Natural killer cell (primary cell): ENCODE measurements around the gene CAND2. TPM values are rescaled to one million over a fixed set of nuclear protein-coding genes. Genes with fewer than 3 reads are reported as not detected.

Source experiments
- ATAC-seq, 3 donors: fragments of 150-1000 bp in 2 of 3; fragments of 200-7000 bp in 1 of 3; cut with Tn5 transposase; 1 replicate in 1 of 3; 2 replicates in 2 of 3; pipeline ENCODE4 v1.10.0; 2021; ENCODE audit warnings: mild to moderate bottlenecking in 2 of 3, moderate library complexity in 2 of 3
- DNase-seq, 2 donors: peaks; one replicate each; pipeline versions ENCODE4 v3.0.0 to v3.0.0-alpha.2; 2013 to 2021; ENCODE audit warnings: mixed read lengths in 1 of 2
- H3K27ac ChIP-seq: one replicate; pipeline ENCODE4 v1.5.1; 2013; ENCODE audit warnings: mild to moderate bottlenecking, low read length
- H3K27me3 ChIP-seq: one replicate; pipeline ENCODE4 v1.6.1; 2013; ENCODE audit warnings: low read length; ENCODE audit not compliant: control insufficient read depth, insufficient read depth
- H3K36me3 ChIP-seq: one replicate; pipeline ENCODE4 v1.6.1; 2013; ENCODE audit warnings: low read length; ENCODE audit not compliant: control insufficient read depth, insufficient read depth
- H3K4me1 ChIP-seq: one replicate; pipeline ENCODE4 v1.6.1; 2013; ENCODE audit warnings: low read length; ENCODE audit not compliant: control insufficient read depth, insufficient read depth
- H3K4me3 ChIP-seq: one replicate; pipeline ENCODE4 v1.5.1; 2013; ENCODE audit warnings: low read length
- H3K9me3 ChIP-seq: one replicate; pipeline ENCODE4 v1.6.1; 2013; ENCODE audit warnings: low read length; ENCODE audit not compliant: control insufficient read depth, insufficient read depth
- H3K27ac Mint-ChIP-seq, 2 donors: one replicate each; pipeline ENCODE4 v1.8.0; 2022; ENCODE audit warnings: mild to moderate bottlenecking in 2 of 2, mixed read lengths in 2 of 2, moderate library complexity in 1 of 2
- H3K27me3 Mint-ChIP-seq, 2 donors: one replicate each; pipeline ENCODE4 v1.8.0; 2022; ENCODE audit warnings: low read depth in 2 of 2, mixed read lengths in 2 of 2
- H3K36me3 Mint-ChIP-seq: one replicate; pipeline ENCODE4 v1.8.0; 2022; ENCODE audit warnings: mixed read lengths
- H3K4me1 Mint-ChIP-seq, 2 donors: one replicate each; pipeline ENCODE4 v1.8.0; 2022; ENCODE audit warnings: mixed read lengths in 2 of 2
- H3K4me3 Mint-ChIP-seq: one replicate; pipeline ENCODE4 v1.8.0; 2022; ENCODE audit warnings: mild to moderate bottlenecking, moderate library complexity, mixed read lengths
- H3K9me3 Mint-ChIP-seq, 2 donors: one replicate each; pipeline ENCODE4 v1.8.0; 2022; ENCODE audit warnings: mixed read lengths in 2 of 2
- WGBS: methylation state at CpG from one replicate; pipeline ENCODE4 v1.1.7; 2013; ENCODE audit warnings: missing lambda C conversion rate; ENCODE audit not compliant: insufficient coverage; 5-methylcytosine and 5-hydroxymethylcytosine counted together
- intact Hi-C: fragments of 100-400 bp; cut with micrococcal nuclease; formaldehyde crosslinking; loops from one replicate; pipeline ENCODE4 v1.14.2; 2022
- total RNA-seq, 4 donors: library from RNA; stranded (reverse); fragments of 120-200 nt in 1 of 4; gene quantifications; one replicate each; pipeline versions ENCODE4 v1.2.3 to v1.2.4, GENCODE V29; 2013 to 2022
- TF ChIP-seq, protein P1 (sequence below): fragments of 200-600 bp; IDR thresholded peaks from one replicate; pipeline ENCODE4 v1.8.0; 2022; ENCODE audit warnings: antibody characterized with exemption

The CAND2 gene
- total RNA-seq, 3 donors from 2014 or later (not counting 1 experiment from before 2014, with no cell fraction given), result 0.52 to 1.3 (median 1.2) TPM

DNA sequence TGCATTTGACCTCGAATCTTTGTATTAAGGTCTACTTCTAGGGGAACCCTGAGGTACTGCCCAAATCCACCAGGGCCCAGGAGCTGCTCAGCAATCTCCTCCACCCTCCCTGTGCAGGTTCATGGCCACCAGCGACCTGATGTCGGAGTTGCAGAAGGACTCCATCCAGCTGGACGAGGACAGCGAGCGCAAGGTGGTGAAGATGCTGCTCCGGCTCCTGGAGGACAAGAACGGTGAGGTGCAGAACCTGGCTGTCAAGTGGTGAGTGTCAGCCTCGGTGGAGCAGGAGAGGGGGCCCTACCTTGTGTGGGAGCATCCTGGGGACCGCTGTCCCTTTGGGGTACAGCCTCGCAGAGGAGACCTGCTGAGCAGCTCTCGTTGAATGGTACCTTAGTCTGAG, 6.9 kb downstream of the CAND2 start:
- TF ChIP-seq, protein P1, sequence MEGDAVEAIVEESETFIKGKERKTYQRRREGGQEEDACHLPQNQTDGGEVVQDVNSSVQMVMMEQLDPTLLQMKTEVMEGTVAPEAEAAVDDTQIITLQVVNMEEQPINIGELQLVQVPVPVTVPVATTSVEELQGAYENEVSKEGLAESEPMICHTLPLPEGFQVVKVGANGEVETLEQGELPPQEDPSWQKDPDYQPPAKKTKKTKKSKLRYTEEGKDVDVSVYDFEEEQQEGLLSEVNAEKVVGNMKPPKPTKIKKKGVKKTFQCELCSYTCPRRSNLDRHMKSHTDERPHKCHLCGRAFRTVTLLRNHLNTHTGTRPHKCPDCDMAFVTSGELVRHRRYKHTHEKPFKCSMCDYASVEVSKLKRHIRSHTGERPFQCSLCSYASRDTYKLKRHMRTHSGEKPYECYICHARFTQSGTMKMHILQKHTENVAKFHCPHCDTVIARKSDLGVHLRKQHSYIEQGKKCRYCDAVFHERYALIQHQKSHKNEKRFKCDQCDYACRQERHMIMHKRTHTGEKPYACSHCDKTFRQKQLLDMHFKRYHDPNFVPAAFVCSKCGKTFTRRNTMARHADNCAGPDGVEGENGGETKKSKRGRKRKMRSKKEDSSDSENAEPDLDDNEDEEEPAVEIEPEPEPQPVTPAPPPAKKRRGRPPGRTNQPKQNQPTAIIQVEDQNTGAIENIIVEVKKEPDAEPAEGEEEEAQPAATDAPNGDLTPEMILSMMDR, result no peak
- H3K9me3 ChIP-seq, result no peaks in the 10 kb centered on the region
- peaks cover 0 to 6% of the 10 kb centered on the region in 2 donors for H3K27me3 Mint-ChIP-seq
- H3K27ac ChIP-seq, result no peak overlapping the region
- no peaks in the 10 kb centered on the region for H3K4me1 ChIP-seq
- no peak overlapping the region for H3K27ac Mint-ChIP-seq
- H3K4me3 Mint-ChIP-seq, result no peak overlapping the region
- H3K36me3 ChIP-seq, result no peaks in the 10 kb centered on the region
- intact Hi-C loops, result no loop called here
- no peaks in the 10 kb centered on the region for H3K27me3 ChIP-seq
- ATAC-seq (no peak), DNase-seq (no peak)
- 95% methylated on average over 12 of the region's 12 CpGs for whole genome bisulfite sequencing
- no peaks in the 10 kb centered on the region for H3K4me1 Mint-ChIP-seq
- no peaks in the 10 kb centered on the region for H3K36me3 Mint-ChIP-seq
- no peak overlapping the region for H3K4me3 ChIP-seq
- H3K9me3 Mint-ChIP-seq, result no peaks in the 10 kb centered on the region

DNA sequence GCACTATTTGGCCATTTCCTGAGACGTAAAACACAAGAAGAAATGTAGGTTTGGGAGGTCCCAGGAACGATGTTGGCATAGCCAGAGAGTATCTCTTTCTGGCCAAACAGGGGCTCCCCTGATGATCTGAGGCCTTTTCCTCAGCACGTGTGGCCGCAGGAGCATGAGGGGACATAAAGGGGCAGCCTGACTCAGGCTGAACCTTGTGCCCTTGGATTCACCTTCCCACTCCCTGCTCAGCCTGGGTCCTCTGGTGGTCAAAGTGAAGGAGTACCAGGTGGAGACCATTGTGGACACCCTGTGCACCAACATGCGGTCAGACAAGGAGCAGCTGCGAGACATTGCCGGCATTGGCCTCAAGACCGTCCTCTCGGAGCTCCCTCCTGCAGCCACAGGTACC, 10.6 kb downstream of the CAND2 start:
- Histone ChIP-seq H3K27ac (no peak overlapping the region), H3K4me1 (peaks cover 10% of the 10 kb centered on the region), H3K36me3 (no peaks in the 10 kb centered on the region), H3K27me3 (no peaks in the 10 kb centered on the region), H3K9me3 (no peaks in the 10 kb centered on the region), H3K4me3 (no peak overlapping the region)
- ATAC-seq, result no peak
- Mint-ChIP-seq H3K9me3 (no peaks in the 10 kb centered on the region), H3K4me1 (peaks cover 0 to 13% of the 10 kb centered on the region in 2 donors), H3K36me3 (no peaks in the 10 kb centered on the region), H3K27ac (no peak overlapping the region), H3K27me3 (no peaks in the 10 kb centered on the region), H3K4me3 (no peak overlapping the region)
- WGBS, result 93% methylated on average over 9 of the region's 9 CpGs
- intact Hi-C loops, result no loop called here
- TF ChIP-seq, protein P1, result no peak
- DNase-seq, result no peak

DNA sequence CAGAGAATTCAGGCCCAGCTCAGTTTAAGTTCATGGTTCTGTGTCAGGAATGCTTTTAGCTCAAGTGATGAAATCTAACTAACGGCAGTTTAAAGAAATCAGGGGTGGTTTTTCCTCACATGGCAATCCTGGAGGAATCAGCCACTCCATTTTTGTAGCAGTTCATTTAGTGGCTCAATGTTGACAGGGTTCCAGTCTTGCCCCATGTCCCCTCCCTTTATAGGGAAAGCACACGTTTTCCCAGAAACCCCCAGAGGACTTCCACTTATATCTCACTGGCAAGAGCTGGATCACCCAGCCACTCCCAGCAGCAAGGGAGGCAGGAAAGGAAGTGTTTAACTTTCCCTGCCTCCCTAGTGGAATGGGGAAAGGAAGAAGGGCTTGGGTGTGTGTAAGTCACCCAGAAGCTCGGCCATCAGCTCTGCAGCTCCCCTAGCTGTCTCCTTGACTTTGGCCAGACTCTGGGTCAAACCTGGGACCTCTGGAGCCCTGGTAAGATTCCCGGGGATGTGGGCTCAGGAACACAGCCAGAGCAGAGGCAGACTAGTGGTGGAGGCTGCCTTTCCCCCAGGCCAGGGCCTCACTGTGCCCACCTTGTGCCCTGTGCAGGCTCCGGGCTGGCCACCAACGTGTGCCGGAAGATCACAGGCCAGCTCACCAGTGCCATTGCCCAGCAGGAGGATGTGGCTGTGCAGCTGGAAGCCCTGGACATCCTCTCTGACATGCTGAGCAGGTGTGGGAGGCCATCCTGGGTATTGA, 11.3 kb downstream of the CAND2 start:
- no peaks in the 10 kb centered on the region for H3K9me3 ChIP-seq
- no peak overlapping the region for H3K27ac ChIP-seq
- WGBS, result 87% methylated on average over 7 of the region's 7 CpGs
- no peaks in the 10 kb centered on the region for H3K36me3 Mint-ChIP-seq
- ATAC-seq, result no peak
- DNase-seq, result no peak
- H3K4me3 ChIP-seq, result no peak overlapping the region
- no peaks in the 10 kb centered on the region for H3K27me3 Mint-ChIP-seq
- H3K4me1 ChIP-seq, result peaks cover 10% of the 10 kb centered on the region
- no peaks in the 10 kb centered on the region for H3K27me3 ChIP-seq
- H3K36me3 ChIP-seq, result no peaks in the 10 kb centered on the region
- TF ChIP-seq, protein P1, result no peak
- H3K4me1 Mint-ChIP-seq, result peaks cover 0 to 13% of the 10 kb centered on the region in 2 donors
- H3K9me3 Mint-ChIP-seq, result no peaks in the 10 kb centered on the region
- intact Hi-C loops, result no loop called here
- no peak overlapping the region for H3K4me3 Mint-ChIP-seq
- no peak overlapping the region for H3K27ac Mint-ChIP-seq

DNA sequence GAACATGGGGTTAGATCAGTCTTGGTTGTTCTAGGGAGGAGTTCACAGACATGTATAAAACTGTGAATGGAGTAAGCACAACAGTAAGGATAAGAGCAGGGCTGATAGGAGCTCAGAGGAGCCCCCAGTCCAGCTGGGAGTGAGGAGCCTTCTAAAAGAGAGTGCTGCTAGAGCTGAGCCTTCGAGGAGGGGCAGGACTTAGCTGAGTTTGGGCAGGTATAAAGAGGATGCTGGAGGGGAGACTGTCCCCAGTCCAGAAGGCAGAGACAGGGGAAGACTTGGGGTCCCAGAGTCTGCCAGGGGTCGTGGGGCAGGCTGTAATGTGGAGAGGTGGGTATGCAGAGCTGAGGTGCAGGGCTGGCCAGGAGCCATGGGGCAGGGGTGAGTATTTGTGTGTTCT, 12.1 kb downstream of the CAND2 start:
- H3K4me1 ChIP-seq, result peaks cover 10% of the 10 kb centered on the region
- 81% methylated on average over 2 of the region's 2 CpGs for WGBS
- Mint-ChIP-seq H3K4me3 (peak overlapping the region; percentile 58), H3K4me1 (peaks cover 0 to 13% of the 10 kb centered on the region in 2 donors), H3K27me3 (no peaks in the 10 kb centered on the region), H3K9me3 (no peaks in the 10 kb centered on the region), H3K36me3 (no peaks in the 10 kb centered on the region), H3K27ac (no peak overlapping the region)
- DNase-seq (no peak), ATAC-seq (no peak)
- H3K27ac ChIP-seq, result no peak overlapping the region
- intact Hi-C loops, result no loop called here
- TF ChIP-seq, protein P1, result no peak
- H3K36me3 ChIP-seq, result no peaks in the 10 kb centered on the region
- no peak overlapping the region for H3K4me3 ChIP-seq
- no peaks in the 10 kb centered on the region for H3K9me3 ChIP-seq
- no peaks in the 10 kb centered on the region for H3K27me3 ChIP-seq
